ENCODE results near the gene TENM4.

GRCh38 chr11:78633516-78634310 lies 807.1 kb downstream of the TENM4 start:
- TF ChIP-seq, protein P1, sequence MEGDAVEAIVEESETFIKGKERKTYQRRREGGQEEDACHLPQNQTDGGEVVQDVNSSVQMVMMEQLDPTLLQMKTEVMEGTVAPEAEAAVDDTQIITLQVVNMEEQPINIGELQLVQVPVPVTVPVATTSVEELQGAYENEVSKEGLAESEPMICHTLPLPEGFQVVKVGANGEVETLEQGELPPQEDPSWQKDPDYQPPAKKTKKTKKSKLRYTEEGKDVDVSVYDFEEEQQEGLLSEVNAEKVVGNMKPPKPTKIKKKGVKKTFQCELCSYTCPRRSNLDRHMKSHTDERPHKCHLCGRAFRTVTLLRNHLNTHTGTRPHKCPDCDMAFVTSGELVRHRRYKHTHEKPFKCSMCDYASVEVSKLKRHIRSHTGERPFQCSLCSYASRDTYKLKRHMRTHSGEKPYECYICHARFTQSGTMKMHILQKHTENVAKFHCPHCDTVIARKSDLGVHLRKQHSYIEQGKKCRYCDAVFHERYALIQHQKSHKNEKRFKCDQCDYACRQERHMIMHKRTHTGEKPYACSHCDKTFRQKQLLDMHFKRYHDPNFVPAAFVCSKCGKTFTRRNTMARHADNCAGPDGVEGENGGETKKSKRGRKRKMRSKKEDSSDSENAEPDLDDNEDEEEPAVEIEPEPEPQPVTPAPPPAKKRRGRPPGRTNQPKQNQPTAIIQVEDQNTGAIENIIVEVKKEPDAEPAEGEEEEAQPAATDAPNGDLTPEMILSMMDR (IDR thresholded peaks at IDR 0.05; ENCODE audit: low read depth, low read length, poor library complexity, severe bottlenecking), result no peak
- no peak for TF ChIP-seq EZH2phosphoT487 (IDR thresholded peaks at IDR 0.05; ENCODE audit: borderline replicate concordance, low read length)

Measured in DOHH2 (cell line).